Suppressor macrophage (primary cell): Measurements from ENCODE around the gene ATP4B.

ENCODE experiments used
- DNase-seq, 4 experiments: peaks; one replicate each; pipeline ENCODE4 v3.0.0-alpha.2; 2020 to 2022

The ATP4B gene

GRCh38 chr13:113605461-113605860 is 52.5 kb downstream of the ATP4B start:
- DNase-seq = no peak

- no peak for DNase-seq
These were observed 53.8 kb downstream of the ATP4B start for GRCh38 chr13:113604186-113604585.

- no peak for DNase-seq
These were observed 54.8 kb downstream of the ATP4B start for GRCh38 chr13:113603116-113603710.

GRCh38 chr13:113602291-113602988 is 55.6 kb downstream of the ATP4B start:
- DNase-seq = no peak

DNA sequence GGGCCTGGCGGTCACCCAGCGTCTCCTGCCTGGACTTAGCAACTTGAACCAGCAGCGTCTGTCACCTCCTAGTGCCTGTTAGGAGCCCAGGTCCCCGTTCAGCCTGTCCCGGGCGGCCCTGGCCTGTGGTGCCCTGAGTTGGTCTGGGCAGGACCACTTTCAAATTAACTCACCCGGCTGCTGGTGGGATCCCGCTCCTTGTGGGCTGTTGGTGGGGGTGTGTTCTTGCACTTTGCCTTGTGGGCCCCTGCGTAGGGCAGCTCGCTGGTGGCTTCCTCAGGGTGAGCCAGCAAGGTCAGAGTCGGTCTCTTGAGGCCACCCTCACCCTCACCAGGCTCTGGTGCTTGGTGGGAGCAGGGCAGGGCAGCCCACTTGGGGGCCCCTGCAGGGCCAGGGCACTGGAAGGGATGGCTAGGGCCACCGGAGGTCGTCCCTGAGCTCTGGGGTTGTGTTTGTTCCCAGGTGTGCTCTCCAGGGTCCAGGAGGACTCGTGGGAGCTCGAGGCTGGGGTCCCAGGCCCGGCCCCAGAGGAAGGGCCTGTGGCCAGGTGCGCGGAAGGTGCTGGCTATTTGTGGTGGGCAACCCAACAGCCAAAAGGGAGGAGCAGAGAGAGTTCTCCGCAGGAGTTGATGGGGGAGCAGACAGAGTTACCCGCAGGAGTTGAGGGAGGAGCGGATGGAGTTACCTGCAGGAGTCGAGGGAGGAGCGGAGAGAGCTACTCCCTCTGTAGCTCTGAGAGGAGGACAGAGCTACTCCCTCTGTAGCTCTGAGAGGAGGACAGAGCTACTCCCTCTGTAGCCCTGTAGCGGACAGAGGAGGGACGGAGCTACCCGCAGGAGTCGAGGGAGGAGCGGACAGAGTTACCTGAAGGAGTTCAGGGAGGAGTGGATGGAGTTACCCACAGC is 56.6 kb downstream of the ATP4B start:
- no peak for DNase-seq

- no peak for DNase-seq
These were observed 58.6 kb downstream of the ATP4B start for GRCh38 chr13:113599391-113599790.
